Measurements from ENCODE around the gene STC2.

STC2 gene

GRCh38 chr5:173283318-173284288 is 44.6 kb downstream of the STC2 start:
- in situ Hi-C loops (cut with HindIII; ENCODE audit: low pct_ligation_motif_present, low pct_unique_long_range_greater_than_20kb, low sequenced_read_pairs): no loop called here
- peak; percentile 47 for DNase-seq

- no peak for DNase-seq
- in situ Hi-C loops (cut with HindIII; ENCODE audit: low pct_ligation_motif_present, low pct_unique_long_range_greater_than_20kb, low sequenced_read_pairs): no loop called here
Observed at GRCh38 chr5:173282916-173283315, 45.3 kb downstream of the STC2 start.

GRCh38 chr5:173281910-173282309 is 46.3 kb downstream of the STC2 start:
- DNase-seq: peak; percentile 19
- in situ Hi-C loops (cut with HindIII; ENCODE audit: low pct_ligation_motif_present, low pct_unique_long_range_greater_than_20kb, low sequenced_read_pairs): no loop called here

- in situ Hi-C loops (cut with HindIII; ENCODE audit: low pct_ligation_motif_present, low pct_unique_long_range_greater_than_20kb, low sequenced_read_pairs): no loop called here
- no peak for DNase-seq
Observed at GRCh38 chr5:173279166-173279565, 49.0 kb downstream of the STC2 start.

- in situ Hi-C loops (cut with HindIII; ENCODE audit: low pct_ligation_motif_present, low pct_unique_long_range_greater_than_20kb, low sequenced_read_pairs): no loop called here
Observed at GRCh38 chr5:173278641-173279040, 49.6 kb downstream of the STC2 start.

GRCh38 chr5:173278172-173278571 is 50.0 kb downstream of the STC2 start:
- DNase-seq: no peak
- in situ Hi-C loops (cut with HindIII; ENCODE audit: low pct_ligation_motif_present, low pct_unique_long_range_greater_than_20kb, low sequenced_read_pairs): no loop called here

More at GRCh38 chr5:173278641-173279040, 49.6 kb downstream of the STC2 start:
- DNase-seq: no peak

GRCh38 chr5:173274771-173275170 is 53.4 kb downstream of the STC2 start:
- in situ Hi-C loops (cut with HindIII; ENCODE audit: low pct_ligation_motif_present, low pct_unique_long_range_greater_than_20kb, low sequenced_read_pairs): no loop called here
- DNase-seq: no peak

- no peak for DNase-seq
- in situ Hi-C loops (cut with HindIII; ENCODE audit: low pct_ligation_motif_present, low pct_unique_long_range_greater_than_20kb, low sequenced_read_pairs): no loop called here
Observed at GRCh38 chr5:173271419-173271818, 56.8 kb downstream of the STC2 start.

- in situ Hi-C loops (cut with HindIII; ENCODE audit: low pct_ligation_motif_present, low pct_unique_long_range_greater_than_20kb, low sequenced_read_pairs): no loop called here
- DNase-seq: no peak
Observed at GRCh38 chr5:173268750-173269432, 59.3 kb downstream of the STC2 start.

- in situ Hi-C loops (cut with HindIII; ENCODE audit: low pct_ligation_motif_present, low pct_unique_long_range_greater_than_20kb, low sequenced_read_pairs): no loop called here
- no peak for DNase-seq
Observed at GRCh38 chr5:173265433-173265832, 62.8 kb downstream of the STC2 start.

Data from ACHN (cell line).